Neural progenitor cell (in vitro differentiated cells): ENCODE data around the gene NCKAP5. TPM values are rescaled to one million over a fixed set of nuclear protein-coding genes. Genes with fewer than 3 reads are reported as not detected.

Experiments used
- DNase-seq: peaks from one replicate; pipeline ENCODE4 v3.0.0-alpha.2; 2016; ENCODE audit warnings: low spot score
- H2AFZ ChIP-seq: fragments of 200-600 bp; sonication (generic); replicated peaks from 2 replicates; pipeline ENCODE4 v1.6.1; 2016; ENCODE audit warnings: antibody characterized with exemption
- H3F3A ChIP-seq: fragments of 200-600 bp; sonication (generic); 2 replicates; pipeline ENCODE4 v1.6.1; 2016; ENCODE audit warnings: antibody characterized with exemption, low read depth
- H3K27ac ChIP-seq: fragments of 200-600 bp; sonication (generic); 2 replicates; pipeline ENCODE4 v1.5.1; 2016; ENCODE audit warnings: mild to moderate bottlenecking
- H3K27me3 ChIP-seq: fragments of 200-600 bp; sonication (generic); 2 replicates; pipeline ENCODE4 v1.6.1; 2016; ENCODE audit warnings: mild to moderate bottlenecking, moderate library complexity
- H3K36me3 ChIP-seq: fragments of 200-600 bp; sonication (generic); 2 replicates; pipeline ENCODE4 v1.5.1; 2016
- H3K4me1 ChIP-seq: fragments of 200-600 bp; sonication (generic); 2 replicates; pipeline ENCODE4 v1.6.1; 2016; ENCODE audit warnings: mixed run types
- H3K4me2 ChIP-seq: fragments of 200-600 bp; sonication (generic); 2 replicates; pipeline ENCODE4 v1.6.1; 2016
- H3K4me3 ChIP-seq: fragments of 200-600 bp; sonication (generic); 2 replicates; pipeline ENCODE4 v1.5.1; 2016
- H3K79me2 ChIP-seq: fragments of 200-600 bp; sonication (generic); 2 replicates; pipeline ENCODE4 v1.6.1; 2016; ENCODE audit warnings: low read depth
- H3K9ac ChIP-seq: fragments of 200-600 bp; sonication (generic); 2 replicates; pipeline ENCODE4 v1.6.1; 2016
- H3K9me3 ChIP-seq: fragments of 200-600 bp; sonication (generic); 2 replicates; pipeline ENCODE4 v1.5.1; 2016; ENCODE audit warnings: low read depth
- H4K20me1 ChIP-seq: fragments of 200-600 bp; sonication (generic); 2 replicates; pipeline ENCODE4 v1.6.1; 2016; ENCODE audit warnings: low read depth
- H3K27ac Mint-ChIP-seq: 3 replicates; pipeline ENCODE4 v1.8.0; 2021; ENCODE audit warnings: mixed read lengths
- H3K27me3 Mint-ChIP-seq: 2 replicates; pipeline ENCODE4 v1.8.0; 2022; ENCODE audit warnings: low read depth, mild to moderate bottlenecking, inconsistent platforms, moderate library complexity, mixed read lengths; ENCODE audit not compliant: insufficient read depth
- H3K36me3 Mint-ChIP-seq: 3 replicates; pipeline ENCODE4 v1.8.0; 2021; ENCODE audit warnings: mixed read lengths
- H3K4me1 Mint-ChIP-seq: 3 replicates; pipeline ENCODE4 v1.8.0; 2021; ENCODE audit warnings: mixed read lengths
- H3K4me3 Mint-ChIP-seq: 3 replicates; pipeline ENCODE4 v1.8.0; 2021; ENCODE audit warnings: mild to moderate bottlenecking, moderate library complexity, mixed read lengths
- H3K9me3 Mint-ChIP-seq: 3 replicates; pipeline ENCODE4 v1.8.0; 2020; ENCODE audit warnings: mixed read lengths
- CTCF ChIP-seq: fragments of 200-600 bp; sonication (generic); IDR thresholded peaks from 2 replicates; pipeline ENCODE4 v1.5.1; 2017; ENCODE audit warnings: antibody characterized with exemption, mild to moderate bottlenecking
- EZH2 ChIP-seq: fragments of 200-600 bp; sonication (generic); IDR thresholded peaks from 2 replicates; pipeline ENCODE4 v1.6.1; 2017; ENCODE audit warnings: antibody characterized with exemption, mild to moderate bottlenecking, moderate library complexity
- EZH2phosphoT487 ChIP-seq: fragments of 200-600 bp; sonication (generic); IDR thresholded peaks from 2 replicates; pipeline ENCODE4 v1.6.1; 2017; ENCODE audit warnings: antibody characterized with exemption
- total RNA-seq: library from RNA; depleted of rRNA; stranded (reverse); fragments of >200 nt; gene quantifications from 2 replicates; pipeline ENCODE4 v1.2.3, GENCODE V29; 2015; ENCODE audit warnings: low replicate concordance

NCKAP5 gene
- total RNA-seq, 1 donor from 2014 or later = 0.47 TPM

DNA sequence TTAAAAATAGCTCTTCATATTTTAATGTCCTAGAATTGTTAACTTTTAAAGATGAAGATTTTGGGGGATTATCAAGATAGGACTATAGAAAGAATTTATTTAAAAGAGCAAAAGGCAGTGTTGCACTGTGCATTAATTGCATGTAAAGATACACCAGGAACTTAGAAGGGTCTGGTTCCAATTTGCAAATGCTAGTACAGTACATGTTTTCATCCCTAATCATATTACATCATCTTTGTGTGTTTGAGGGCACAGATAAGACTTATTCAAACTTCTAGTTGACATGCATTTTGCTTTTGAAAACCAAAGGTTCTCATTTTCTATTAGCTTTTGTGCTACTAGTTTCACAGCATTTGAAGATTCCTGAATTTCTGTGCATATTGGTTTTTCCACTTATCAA is 666.6 kb downstream of the NCKAP5 start:
- Histone ChIP-seq H3F3A (no peaks in the 10 kb centered on the region), H3K27ac (no peak overlapping the region), H4K20me1 (no peaks in the 10 kb centered on the region), H3K36me3 (no peaks in the 10 kb centered on the region), H3K9me3 (no peaks in the 10 kb centered on the region), H3K79me2 (no peaks in the 10 kb centered on the region), H3K9ac (no peak overlapping the region), H2AFZ (no peak overlapping the region), H3K4me3 (no peak overlapping the region), H3K4me2 (no peak overlapping the region), H3K27me3 (no peaks in the 10 kb centered on the region), H3K4me1 (no peaks in the 10 kb centered on the region)
- TF ChIP-seq CTCF = no peak
- TF ChIP-seq EZH2 = no peak
- no peak for TF ChIP-seq EZH2phosphoT487
- Mint-ChIP-seq H3K27me3 (no peaks in the 10 kb centered on the region), H3K36me3 (peaks cover 6% of the 10 kb centered on the region), H3K9me3 (no peaks in the 10 kb centered on the region), H3K27ac (no peak overlapping the region), H3K4me3 (no peak overlapping the region), H3K4me1 (no peaks in the 10 kb centered on the region)
- DNase-seq = no peak

- Histone ChIP-seq H3K27me3 (no peaks in the 10 kb centered on the region), H3K79me2 (no peaks in the 10 kb centered on the region), H3K9me3 (no peaks in the 10 kb centered on the region), H3K4me3 (no peak overlapping the region), H3K9ac (no peak overlapping the region), H3F3A (no peaks in the 10 kb centered on the region), H3K4me1 (no peaks in the 10 kb centered on the region), H3K36me3 (no peaks in the 10 kb centered on the region), H2AFZ (no peak overlapping the region), H3K4me2 (no peak overlapping the region), H4K20me1 (no peaks in the 10 kb centered on the region), H3K27ac (no peak overlapping the region)
- Mint-ChIP-seq H3K4me1 (no peaks in the 10 kb centered on the region), H3K36me3 (peaks cover 4% of the 10 kb centered on the region), H3K27ac (no peak overlapping the region), H3K27me3 (no peaks in the 10 kb centered on the region), H3K4me3 (no peak overlapping the region), H3K9me3 (no peaks in the 10 kb centered on the region)
- no peak for DNase-seq
- TF ChIP-seq EZH2phosphoT487 (no peak), CTCF (no peak)
Measured at GRCh38 chr2:132897111-132897510, 671.2 kb downstream of the NCKAP5 start.

DNA sequence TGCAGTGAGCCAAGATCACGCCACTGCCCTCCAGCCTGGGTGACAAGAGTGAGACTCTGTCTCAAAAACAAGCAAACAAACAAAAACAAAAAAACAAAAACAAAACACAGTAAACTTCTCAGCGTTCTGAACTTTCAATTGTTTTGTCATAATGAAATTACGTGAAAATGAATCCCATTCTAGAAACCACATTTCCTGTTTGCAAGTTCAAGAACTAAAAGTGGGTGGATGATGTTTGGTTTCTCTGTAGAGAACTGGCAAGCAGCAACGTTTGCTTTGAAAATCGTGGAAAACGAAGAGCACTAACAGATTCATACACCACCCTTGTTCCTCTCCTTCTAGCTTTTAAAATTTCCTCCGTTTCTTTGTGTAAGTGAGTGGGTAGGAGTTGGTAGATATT is 672.2 kb downstream of the NCKAP5 start:
- no peak for DNase-seq
- Histone ChIP-seq H3F3A (no peaks in the 10 kb centered on the region), H2AFZ (no peak overlapping the region), H3K9ac (no peak overlapping the region), H3K27ac (no peak overlapping the region), H3K4me2 (no peak overlapping the region), H4K20me1 (no peaks in the 10 kb centered on the region), H3K79me2 (no peaks in the 10 kb centered on the region), H3K27me3 (no peaks in the 10 kb centered on the region), H3K9me3 (no peaks in the 10 kb centered on the region), H3K36me3 (no peaks in the 10 kb centered on the region), H3K4me3 (no peak overlapping the region), H3K4me1 (no peaks in the 10 kb centered on the region)
- TF ChIP-seq EZH2phosphoT487 = no peak
- TF ChIP-seq EZH2 = no peak
- TF ChIP-seq CTCF = no peak
- H3K27ac Mint-ChIP-seq = no peak overlapping the region
- H3K4me3 Mint-ChIP-seq = no peak overlapping the region
- H3K9me3 Mint-ChIP-seq = no peaks in the 10 kb centered on the region
- H3K4me1 Mint-ChIP-seq = no peaks in the 10 kb centered on the region
- H3K36me3 Mint-ChIP-seq = peaks cover 4% of the 10 kb centered on the region
- H3K27me3 Mint-ChIP-seq = no peaks in the 10 kb centered on the region

- Mint-ChIP-seq H3K4me1 (no peaks in the 10 kb centered on the region), H3K27me3 (no peaks in the 10 kb centered on the region), H3K27ac (no peak overlapping the region), H3K36me3 (peaks cover 1% of the 10 kb centered on the region), H3K4me3 (no peak overlapping the region), H3K9me3 (peaks cover 5% of the 10 kb centered on the region)
- Histone ChIP-seq H3K36me3 (no peaks in the 10 kb centered on the region), H3F3A (no peaks in the 10 kb centered on the region), H3K27ac (no peak overlapping the region), H3K9me3 (no peaks in the 10 kb centered on the region), H4K20me1 (no peaks in the 10 kb centered on the region), H3K27me3 (no peaks in the 10 kb centered on the region), H3K4me3 (no peak overlapping the region), H2AFZ (no peak overlapping the region), H3K79me2 (no peaks in the 10 kb centered on the region), H3K4me2 (no peak overlapping the region), H3K4me1 (no peaks in the 10 kb centered on the region), H3K9ac (no peak overlapping the region)
- TF ChIP-seq CTCF (no peak), EZH2 (no peak), EZH2phosphoT487 (no peak)
- DNase-seq = no peak
Measured at GRCh38 chr2:132891498-132891897, 676.8 kb downstream of the NCKAP5 start.
